Sigmoid colon (tissue), 3 donors: ENCODE data around the gene ENKD1.

Experiments
- CTCF ChIP-seq, 4 experiments: fragments of 450-650 bp in 3 of 4; fragments of 200-600 bp in 1 of 4; IDR thresholded peaks; one replicate each; pipeline ENCODE4 v1.5.1; 2016 to 2019; ENCODE audit warnings: antibody characterized with exemption in 4 of 4, mild to moderate bottlenecking in 3 of 4, moderate library complexity in 2 of 4
- POLR2A ChIP-seq, 2 donors: fragments of 450-650 bp; IDR thresholded peaks; one replicate each; pipeline ENCODE4 v1.6.1; 2016; ENCODE audit warnings: antibody characterized with exemption in 2 of 2, mild to moderate bottlenecking in 2 of 2, moderate library complexity in 2 of 2

DNA sequence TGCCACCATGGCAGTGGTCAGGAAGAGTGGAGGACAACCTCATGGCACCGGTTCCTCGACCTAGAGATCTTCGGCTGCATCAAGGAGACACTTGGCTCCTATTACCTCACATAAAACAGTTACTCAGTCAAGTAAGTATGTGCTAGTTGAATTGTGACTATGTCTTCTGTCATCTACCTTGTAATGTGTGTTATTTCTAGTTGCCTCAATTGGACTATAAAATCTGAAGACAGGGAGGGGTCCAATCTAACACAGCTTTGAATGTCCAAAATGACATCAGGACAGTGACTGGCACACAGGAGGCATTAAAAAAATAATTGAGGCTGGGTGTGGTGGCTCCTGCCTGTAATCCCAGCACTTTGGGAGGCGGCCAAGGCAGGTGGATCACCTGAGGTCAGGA, 17.2 kb upstream of the ENKD1 start:
- TF ChIP-seq POLR2A (IDR thresholded peaks at IDR 0.05) (no peak), CTCF (IDR thresholded peaks at IDR 0.05) (no peak)
